Hepatocyte (in vitro differentiated cells): Measurements from ENCODE around the gene TEKT4. TPM values are rescaled to one million over a fixed set of nuclear protein-coding genes. Genes with fewer than 3 reads are reported as not detected.
"Not testable (repeated sequence)": the region's sequence is repeated elsewhere in the genome, so short reads cannot be mapped to it uniquely, and the experiment has no call there.

Experiments
- DNase-seq: peaks from one replicate; pipeline ENCODE4 v3.0.0-alpha.2; 2016; ENCODE audit warnings: low spot score
- H2AFZ ChIP-seq: fragments of 200-600 bp; sonication (generic); 2 replicates; pipeline ENCODE4 v1.6.0; 2016; ENCODE audit warnings: antibody characterized with exemption, mild to moderate bottlenecking
- H3K27ac ChIP-seq: fragments of 200-600 bp; sonication (generic); 2 replicates; pipeline ENCODE4 v1.5.1; 2016; ENCODE audit warnings: mild to moderate bottlenecking
- H3K27me3 ChIP-seq: fragments of 200-600 bp; sonication (generic); 2 replicates; pipeline ENCODE4 v1.6.1; 2016
- H3K36me3 ChIP-seq: fragments of 200-600 bp; sonication (generic); replicated peaks from 2 replicates; pipeline ENCODE4 v1.5.1; 2016; ENCODE audit warnings: low read depth; ENCODE audit not compliant: insufficient read depth
- H3K4me1 ChIP-seq: fragments of 200-600 bp; sonication (generic); 2 replicates; pipeline ENCODE4 v1.5.1; 2016; ENCODE audit warnings: mild to moderate bottlenecking, moderate library complexity; ENCODE audit not compliant: insufficient read depth
- H3K4me2 ChIP-seq: fragments of 200-600 bp; sonication (generic); 2 replicates; pipeline ENCODE4 v1.6.0; 2016
- H3K4me3 ChIP-seq: fragments of 200-600 bp; sonication (generic); 2 replicates; pipeline ENCODE4 v1.5.1; 2016; ENCODE audit warnings: mild to moderate bottlenecking
- H3K79me2 ChIP-seq: fragments of 200-600 bp; sonication (generic); 2 replicates; pipeline ENCODE4 v1.6.0; 2017; ENCODE audit warnings: mild to moderate bottlenecking
- H3K9me2 ChIP-seq: fragments of 200-600 bp; sonication (generic); replicated peaks from 2 replicates; pipeline ENCODE4 v1.6.0; 2017; ENCODE audit warnings: mild to moderate bottlenecking; ENCODE audit not compliant: insufficient read depth
- H3K9me3 ChIP-seq: fragments of 200-600 bp; sonication (generic); 2 replicates; pipeline ENCODE4 v1.5.1; 2016; ENCODE audit warnings: low read depth, mild to moderate bottlenecking
- H4K20me1 ChIP-seq: fragments of 200-600 bp; sonication (generic); 2 replicates; pipeline ENCODE4 v1.6.0; 2016; ENCODE audit warnings: mild to moderate bottlenecking; ENCODE audit not compliant: insufficient read depth, poor library complexity, severe bottlenecking
- EZH2 ChIP-seq: fragments of 200-600 bp; sonication (generic); IDR thresholded peaks from 2 replicates; pipeline ENCODE4 v1.6.1; 2016; ENCODE audit warnings: antibody characterized with exemption, mild to moderate bottlenecking, borderline replicate concordance
- EZH2phosphoT487 ChIP-seq: fragments of 200-600 bp; sonication (generic); IDR thresholded peaks from one replicate; pipeline ENCODE4 v1.6.1; 2018; ENCODE audit warnings: antibody characterized with exemption, mild to moderate bottlenecking, low read depth, moderate library complexity; ENCODE audit not compliant: unreplicated experiment, severe bottlenecking
- WGBS: methylation state at CpG from one replicate; pipeline ENCODE4 v1.1.6; 2016; ENCODE audit warnings: low lambda C conversion rate; ENCODE audit errors: missing lambda C conversion rate; 5-methylcytosine and 5-hydroxymethylcytosine counted together
- polyA plus RNA-seq: library from polyadenylated mRNA; unstranded; fragments of >200 nt; fragmentation: Nextera tagmentation; extraction: Ambion mirVana; gene quantifications from 2 replicates; pipeline ENCODE4 v1.2.1, GENCODE V29; 2016
- total RNA-seq: library from RNA; depleted of rRNA; stranded (reverse); fragments of >200 nt; gene quantifications from 2 replicates; pipeline ENCODE4 v1.2.3, GENCODE V29; 2014
- TF ChIP-seq, protein P1 (sequence below): fragments of 200-600 bp; sonication (generic); IDR thresholded peaks from 2 replicates; pipeline ENCODE4 v1.5.1; 2016; ENCODE audit warnings: antibody characterized with exemption, mild to moderate bottlenecking; ENCODE audit not compliant: poor library complexity

TEKT4 gene
- total and polyA plus RNA-seq, 2 experiments from 2014 or later: not detected

DNA sequence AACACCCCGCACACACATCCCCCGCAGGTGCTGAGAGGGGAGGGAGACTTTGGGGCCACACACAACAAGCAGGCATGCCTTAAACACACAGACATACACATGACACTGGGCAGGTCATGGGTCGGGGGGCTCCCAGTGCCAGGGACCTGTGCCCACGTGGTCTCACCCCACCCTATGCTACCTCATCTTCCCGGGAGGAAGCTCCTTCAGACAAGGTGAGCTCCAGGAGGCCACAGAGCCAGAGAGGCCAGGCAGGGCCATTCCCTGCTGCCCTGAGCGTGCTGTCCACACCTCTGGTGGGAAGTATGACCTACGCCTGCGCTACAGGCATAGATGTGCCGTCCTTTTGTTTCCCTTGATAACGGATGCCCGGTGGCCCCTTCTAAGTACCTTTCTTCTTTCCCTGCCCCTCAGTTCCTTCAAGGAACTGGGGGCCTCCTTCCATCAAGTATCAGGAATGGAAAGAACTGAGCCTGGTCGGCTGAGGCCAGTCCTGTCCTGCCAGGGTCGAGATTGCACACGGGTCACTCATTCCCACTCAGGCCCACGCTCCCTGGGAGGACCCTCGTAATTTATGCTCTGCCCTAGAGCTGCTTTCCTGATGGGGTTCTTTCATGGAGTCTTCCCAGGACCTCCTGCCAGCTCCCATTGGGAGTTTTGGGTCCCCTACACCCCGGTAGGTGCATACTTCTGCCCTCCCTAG, 4.7 kb downstream of the TEKT4 start:
- no peaks in the 10 kb centered on the region for H3K36me3 ChIP-seq
- no peak overlapping the region for H2AFZ ChIP-seq
- H4K20me1 ChIP-seq: no peaks in the 10 kb centered on the region
- H3K9me3 ChIP-seq: no peaks in the 10 kb centered on the region
- WGBS: 69% methylated on average over 17 of the region's 17 CpGs
- H3K79me2 ChIP-seq: no peaks in the 10 kb centered on the region
- no peak for DNase-seq
- no peak overlapping the region for H3K4me2 ChIP-seq
- no peaks in the 10 kb centered on the region for H3K27me3 ChIP-seq
- no peak overlapping the region for H3K4me3 ChIP-seq
- H3K9me2 ChIP-seq: no peaks in the 10 kb centered on the region
- H3K4me1 ChIP-seq: no peaks in the 10 kb centered on the region
- no peak overlapping the region for H3K27ac ChIP-seq
- no peak for TF ChIP-seq EZH2
- TF ChIP-seq EZH2phosphoT487: no peak
- TF ChIP-seq, protein P1, sequence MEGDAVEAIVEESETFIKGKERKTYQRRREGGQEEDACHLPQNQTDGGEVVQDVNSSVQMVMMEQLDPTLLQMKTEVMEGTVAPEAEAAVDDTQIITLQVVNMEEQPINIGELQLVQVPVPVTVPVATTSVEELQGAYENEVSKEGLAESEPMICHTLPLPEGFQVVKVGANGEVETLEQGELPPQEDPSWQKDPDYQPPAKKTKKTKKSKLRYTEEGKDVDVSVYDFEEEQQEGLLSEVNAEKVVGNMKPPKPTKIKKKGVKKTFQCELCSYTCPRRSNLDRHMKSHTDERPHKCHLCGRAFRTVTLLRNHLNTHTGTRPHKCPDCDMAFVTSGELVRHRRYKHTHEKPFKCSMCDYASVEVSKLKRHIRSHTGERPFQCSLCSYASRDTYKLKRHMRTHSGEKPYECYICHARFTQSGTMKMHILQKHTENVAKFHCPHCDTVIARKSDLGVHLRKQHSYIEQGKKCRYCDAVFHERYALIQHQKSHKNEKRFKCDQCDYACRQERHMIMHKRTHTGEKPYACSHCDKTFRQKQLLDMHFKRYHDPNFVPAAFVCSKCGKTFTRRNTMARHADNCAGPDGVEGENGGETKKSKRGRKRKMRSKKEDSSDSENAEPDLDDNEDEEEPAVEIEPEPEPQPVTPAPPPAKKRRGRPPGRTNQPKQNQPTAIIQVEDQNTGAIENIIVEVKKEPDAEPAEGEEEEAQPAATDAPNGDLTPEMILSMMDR: no peak

DNA sequence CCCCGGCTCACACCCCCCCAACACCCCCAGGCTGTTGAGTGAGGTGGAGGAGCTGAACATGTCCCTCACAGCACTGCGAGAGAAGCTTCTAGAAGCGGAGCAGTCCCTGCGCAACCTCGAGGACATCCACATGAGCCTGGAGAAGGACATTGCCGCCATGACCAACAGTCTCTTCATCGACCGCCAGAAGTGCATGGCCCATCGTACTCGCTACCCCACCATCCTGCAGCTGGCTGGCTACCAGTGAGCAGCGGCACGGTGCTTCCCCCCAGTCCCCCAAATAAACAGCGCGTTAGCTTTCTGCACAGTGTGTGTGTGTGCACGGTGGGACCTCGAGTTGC, 5.3 kb downstream of the TEKT4 start:
- Histone ChIP-seq H3K27ac (no peak overlapping the region), H3K9me2 (no peaks in the 10 kb centered on the region), H3K4me1 (no peaks in the 10 kb centered on the region), H2AFZ (no peak overlapping the region), H3K79me2 (no peaks in the 10 kb centered on the region), H3K27me3 (no peaks in the 10 kb centered on the region), H3K4me3 (no peak overlapping the region), H3K36me3 (no peaks in the 10 kb centered on the region), H4K20me1 (no peaks in the 10 kb centered on the region), H3K9me3 (no peaks in the 10 kb centered on the region), H3K4me2 (no peak overlapping the region)
- no peak for DNase-seq
- TF ChIP-seq EZH2phosphoT487: no peak
- TF ChIP-seq, protein P1: no peak
- TF ChIP-seq EZH2: no peak
- WGBS: 83% methylated on average over 16 of the region's 16 CpGs

DNA sequence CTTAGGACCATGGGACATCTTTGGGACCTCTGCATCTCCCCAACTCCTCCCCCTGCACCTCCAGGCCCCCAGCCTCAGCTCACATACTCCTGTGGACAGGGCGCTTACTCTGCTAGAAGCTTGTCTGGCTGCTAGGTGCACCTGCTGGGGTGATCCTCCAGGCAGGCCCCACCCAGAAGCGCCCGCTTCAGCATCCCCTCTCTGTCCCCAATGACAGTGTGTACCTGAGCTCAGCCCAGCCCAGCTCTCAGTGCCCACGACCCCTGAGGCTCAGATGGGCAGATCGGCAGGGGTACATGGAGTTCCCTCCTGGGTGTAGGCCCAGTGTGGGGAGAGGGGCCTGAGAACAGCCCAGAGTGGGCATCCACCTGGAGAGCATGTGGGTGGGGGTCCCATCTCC, 5.9 kb downstream of the TEKT4 start:
- H3K27me3 ChIP-seq: no peaks in the 10 kb centered on the region

DNA sequence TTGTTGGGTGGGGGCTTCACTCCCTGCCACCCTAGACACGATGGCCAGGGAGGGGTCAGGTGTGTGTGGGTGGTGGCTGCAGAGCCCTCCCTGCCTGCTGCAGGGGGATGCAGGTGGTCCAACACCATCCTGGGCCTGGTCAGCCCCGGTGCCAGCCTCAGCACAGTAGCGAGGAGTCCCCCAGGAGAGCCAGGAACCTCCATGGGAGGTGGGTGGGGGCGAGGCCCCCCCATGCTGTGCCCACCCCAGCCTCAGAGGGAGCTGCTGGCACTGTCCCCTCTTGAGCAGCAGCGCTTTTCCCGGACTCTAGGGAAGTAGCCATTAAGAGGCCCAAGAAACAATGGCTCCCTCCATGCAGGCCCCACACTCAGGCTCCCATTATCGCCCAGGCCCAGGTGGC, 7.3 kb downstream of the TEKT4 start:
- not testable (repeated sequence) for H3K36me3 ChIP-seq, H3K9me2 ChIP-seq, H3K4me3 ChIP-seq, H3K27ac ChIP-seq, H2AFZ ChIP-seq, H3K4me2 ChIP-seq, H3K9me3 ChIP-seq, H3K27me3 ChIP-seq, H3K4me1 ChIP-seq, H4K20me1 ChIP-seq, DNase-seq, H3K79me2 ChIP-seq
- 77% methylated on average over 7 of the region's 7 CpGs for WGBS

More for the DNA sequence above, 5.9 kb downstream of the TEKT4 start:
- Histone ChIP-seq H4K20me1 (no peaks in the 10 kb centered on the region), H3K9me3 (no peaks in the 10 kb centered on the region), H3K36me3 (no peaks in the 10 kb centered on the region), H3K4me3 (no peak overlapping the region), H2AFZ (no peak overlapping the region), H3K4me1 (no peaks in the 10 kb centered on the region), H3K9me2 (no peaks in the 10 kb centered on the region), H3K27ac (no peak overlapping the region), H3K4me2 (no peak overlapping the region), H3K79me2 (no peaks in the 10 kb centered on the region)
- DNase-seq: no peak
- no peak for TF ChIP-seq EZH2
- no peak for TF ChIP-seq EZH2phosphoT487
- TF ChIP-seq, protein P1: no peak
- 83% methylated on average over 5 of the region's 5 CpGs for WGBS
